Neural cell (in vitro differentiated cells): ENCODE results near the gene ANKS3.

Experiments used
- EP300 ChIP-seq: fragments of 450-650 bp; conservative IDR thresholded peaks from 2 replicates; pipeline ENCODE4 v1.6.1; 2014; ENCODE audit warnings: antibody characterized with exemption, mild to moderate bottlenecking, moderate library complexity; ENCODE audit not compliant: poor library complexity, severe bottlenecking
- MXI1 ChIP-seq: fragments of 450-650 bp; conservative IDR thresholded peaks from 2 replicates; pipeline ENCODE4 v1.6.1; 2014; ENCODE audit warnings: antibody characterized with exemption, mild to moderate bottlenecking; ENCODE audit not compliant: poor library complexity, severe bottlenecking
- POLR2AphosphoS5 ChIP-seq: IDR thresholded peaks from 2 replicates; pipeline ENCODE4 v1.6.1; 2012
- SMC3 ChIP-seq: fragments of 450-650 bp; conservative IDR thresholded peaks from 2 replicates; pipeline ENCODE4 v1.6.1; 2014; ENCODE audit warnings: antibody characterized with exemption, mild to moderate bottlenecking, moderate library complexity; ENCODE audit not compliant: poor library complexity
- TF ChIP-seq, protein P1 (sequence below): fragments of 450-650 bp; IDR thresholded peaks from 2 replicates; pipeline ENCODE4 v1.5.1; 2014; ENCODE audit warnings: antibody characterized with exemption, mild to moderate bottlenecking, moderate library complexity; ENCODE audit not compliant: poor library complexity, severe bottlenecking

DNA sequence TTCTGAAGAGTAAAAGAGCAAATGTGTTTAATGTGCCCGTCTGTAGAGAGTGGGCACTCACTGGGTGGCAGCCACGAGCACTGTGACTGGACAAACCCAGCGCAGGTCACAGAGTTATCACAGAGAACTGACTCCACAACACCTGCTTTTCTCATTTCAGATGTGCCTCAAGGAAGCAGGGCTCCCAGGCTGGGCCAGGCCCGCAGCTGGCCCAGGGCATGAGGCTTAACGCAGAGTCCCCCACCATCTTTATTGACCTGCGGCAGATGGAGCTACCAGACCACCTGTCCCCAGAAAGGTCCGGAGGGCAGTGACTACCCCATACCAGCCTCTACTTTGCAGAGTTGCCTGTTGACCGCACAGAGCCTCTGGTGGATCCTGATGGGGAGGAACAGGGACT is 12.1 kb upstream of the ANKS3 start:
- TF ChIP-seq, protein P1, sequence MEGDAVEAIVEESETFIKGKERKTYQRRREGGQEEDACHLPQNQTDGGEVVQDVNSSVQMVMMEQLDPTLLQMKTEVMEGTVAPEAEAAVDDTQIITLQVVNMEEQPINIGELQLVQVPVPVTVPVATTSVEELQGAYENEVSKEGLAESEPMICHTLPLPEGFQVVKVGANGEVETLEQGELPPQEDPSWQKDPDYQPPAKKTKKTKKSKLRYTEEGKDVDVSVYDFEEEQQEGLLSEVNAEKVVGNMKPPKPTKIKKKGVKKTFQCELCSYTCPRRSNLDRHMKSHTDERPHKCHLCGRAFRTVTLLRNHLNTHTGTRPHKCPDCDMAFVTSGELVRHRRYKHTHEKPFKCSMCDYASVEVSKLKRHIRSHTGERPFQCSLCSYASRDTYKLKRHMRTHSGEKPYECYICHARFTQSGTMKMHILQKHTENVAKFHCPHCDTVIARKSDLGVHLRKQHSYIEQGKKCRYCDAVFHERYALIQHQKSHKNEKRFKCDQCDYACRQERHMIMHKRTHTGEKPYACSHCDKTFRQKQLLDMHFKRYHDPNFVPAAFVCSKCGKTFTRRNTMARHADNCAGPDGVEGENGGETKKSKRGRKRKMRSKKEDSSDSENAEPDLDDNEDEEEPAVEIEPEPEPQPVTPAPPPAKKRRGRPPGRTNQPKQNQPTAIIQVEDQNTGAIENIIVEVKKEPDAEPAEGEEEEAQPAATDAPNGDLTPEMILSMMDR: no peak
- TF ChIP-seq SMC3 (no peak), EP300 (no peak), POLR2AphosphoS5 (no peak), MXI1 (no peak)
